ENCODE results near the gene FIGNL2.
"Not testable (repeated sequence)": the region's sequence is repeated elsewhere in the genome, so short reads cannot be mapped to it uniquely, and the experiment has no call there.

The FIGNL2 gene

GRCh38 chr12:51814311-51815088 lies 34.0 kb downstream of the FIGNL2 start:
- peak; percentile 88 for DNase-seq

- DNase-seq: no peak
Measured at GRCh38 chr12:51813931-51814310, 34.6 kb downstream of the FIGNL2 start.

GRCh38 chr12:51812871-51813270 lies 35.6 kb downstream of the FIGNL2 start:
- DNase-seq: no peak

- no peak for DNase-seq
Measured at GRCh38 chr12:51811203-51812202, 37.0 kb downstream of the FIGNL2 start.

GRCh38 chr12:51809193-51809592 lies 39.3 kb downstream of the FIGNL2 start:
- DNase-seq: no peak

- no peak for DNase-seq
Measured at GRCh38 chr12:51806896-51807295, 41.6 kb downstream of the FIGNL2 start.

GRCh38 chr12:51801027-51801426 lies 47.5 kb downstream of the FIGNL2 start:
- DNase-seq: no peak

GRCh38 chr12:51798501-51798900 lies 50.0 kb downstream of the FIGNL2 start:
- DNase-seq: no peak

- DNase-seq: not testable (repeated sequence)
Measured at GRCh38 chr12:51798051-51798450, 50.5 kb downstream of the FIGNL2 start.

- DNase-seq: no peak
Measured at GRCh38 chr12:51797301-51797700, 51.2 kb downstream of the FIGNL2 start.

GRCh38 chr12:51793201-51793600 lies 55.3 kb downstream of the FIGNL2 start:
- no peak for DNase-seq

- DNase-seq: no peak
Measured at GRCh38 chr12:51792417-51792816, 56.1 kb downstream of the FIGNL2 start.

GRCh38 chr12:51788876-51789275 lies 59.6 kb downstream of the FIGNL2 start:
- DNase-seq: no peak

GRCh38 chr12:51785906-51786305 lies 62.6 kb downstream of the FIGNL2 start:
- DNase-seq: no peak

GRCh38 chr12:51784688-51785087 lies 63.8 kb downstream of the FIGNL2 start:
- no peak for DNase-seq

- DNase-seq: no peak
Measured at GRCh38 chr12:51779876-51780275, 68.6 kb downstream of the FIGNL2 start.

GRCh38 chr12:51777973-51778372 lies 70.5 kb downstream of the FIGNL2 start:
- no peak for DNase-seq

- DNase-seq: no peak
Measured at GRCh38 chr12:51777457-51777856, 71.1 kb downstream of the FIGNL2 start.

GRCh38 chr12:51774933-51775332 lies 73.6 kb downstream of the FIGNL2 start:
- DNase-seq: no peak

GRCh38 chr12:51773145-51773869 lies 75.2 kb downstream of the FIGNL2 start:
- DNase-seq: no peak

- DNase-seq: no peak
Measured at GRCh38 chr12:51771008-51771407, 77.5 kb downstream of the FIGNL2 start.
